Erythroblast (primary cell): ENCODE measurements around the gene WWC1.

ENCODE experiments used
- GATA1 ChIP-seq: IDR thresholded peaks from 2 replicates; pipeline ENCODE4 v1.6.1; 2011; ENCODE audit warnings: low read depth, mild to moderate bottlenecking, control low read depth, low read length, moderate library complexity
- POLR2A ChIP-seq: IDR thresholded peaks from 2 replicates; pipeline ENCODE4 v1.6.1; 2011; ENCODE audit warnings: mild to moderate bottlenecking, low read length

DNA sequence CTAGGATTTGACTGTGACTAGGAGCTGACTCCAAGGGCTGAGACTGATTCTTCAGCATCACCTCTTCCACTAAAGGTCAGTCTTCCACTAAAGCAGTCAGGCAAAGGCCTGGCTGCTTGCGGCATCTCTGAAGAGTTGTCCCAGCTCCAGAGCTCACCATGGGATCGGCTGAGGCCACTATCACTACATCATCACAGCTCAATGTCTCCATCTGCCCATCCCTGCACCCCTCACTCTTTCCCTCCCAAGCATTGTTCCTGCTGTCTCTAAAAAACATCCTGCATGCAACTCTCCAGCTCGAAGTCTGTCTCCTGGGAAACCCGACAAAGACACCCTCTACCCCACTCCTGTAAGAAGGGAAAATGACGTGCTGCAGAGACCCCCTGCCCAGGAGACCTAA, 15.5 kb upstream of the WWC1 start:
- no peak for TF ChIP-seq POLR2A
- no peak for TF ChIP-seq GATA1
